GM12878 (cell line): ENCODE results near the gene TMEM259. TPM values are rescaled to one million over a fixed set of nuclear protein-coding genes. Genes with fewer than 3 reads are reported as not detected.

ENCODE experiments used
- ASH2L ChIP-seq: fragments of 300-600, 200-600 bp; sonication (generic); IDR thresholded peaks from 2 replicates; pipeline ENCODE4 v1.6.1; 2017; ENCODE audit warnings: low read depth, mild to moderate bottlenecking, borderline replicate concordance
- CHD1 ChIP-seq: IDR thresholded peaks from 2 replicates; pipeline ENCODE4 v1.6.1; 2012; ENCODE audit warnings: low read depth, low read length, improper control_type of control experiment
- CREB1 ChIP-seq: IDR thresholded peaks from 2 replicates; pipeline ENCODE4 v1.6.1; 2012; ENCODE audit warnings: low read depth, mild to moderate bottlenecking, inconsistent platforms
- ESRRA ChIP-seq: IDR thresholded peaks from 2 replicates; pipeline ENCODE4 v1.6.1; 2012; ENCODE audit warnings: mild to moderate bottlenecking, low read length, improper control_type of control experiment
- EZH2 ChIP-seq: IDR thresholded peaks from 2 replicates; pipeline ENCODE4 v1.6.1; 2012; ENCODE audit warnings: low read depth, mild to moderate bottlenecking, control low read depth, inconsistent platforms, low read length, borderline replicate concordance; ENCODE audit not compliant: control insufficient read depth
- HDAC6 ChIP-seq: fragments of 200-600 bp; sonication (generic); IDR thresholded peaks from one replicate; pipeline ENCODE4 v1.8.0; 2017; ENCODE audit warnings: antibody characterized with exemption; ENCODE audit not compliant: unreplicated experiment
- KAT2A ChIP-seq: conservative IDR thresholded peaks from 2 replicates; pipeline ENCODE4 v1.6.1; 2011; ENCODE audit warnings: low read depth, low read length; ENCODE audit not compliant: control insufficient read depth
- MYB ChIP-seq: fragments of 150-350 bp; IDR thresholded peaks from 2 replicates; pipeline ENCODE4 v1.6.1; 2014; ENCODE audit warnings: mild to moderate bottlenecking, low read depth, low read length, borderline replicate concordance
- NR2C1 ChIP-seq: fragments of 450-650 bp; IDR thresholded peaks from 2 replicates; pipeline ENCODE4 v1.6.1; 2017; ENCODE audit warnings: antibody characterized with exemption, mild to moderate bottlenecking, moderate library complexity
- NR2F1 ChIP-seq: fragments of 450-650 bp; conservative IDR thresholded peaks from 2 replicates; pipeline ENCODE4 v1.6.1; 2017; ENCODE audit warnings: mild to moderate bottlenecking
- PAX5 ChIP-seq: IDR thresholded peaks from 2 replicates; pipeline ENCODE4 v1.6.1; 2011; ENCODE audit warnings: low read depth, low read length, borderline replicate concordance
- RAD21 ChIP-seq: IDR thresholded peaks from 2 replicates; pipeline ENCODE4 v1.6.1; 2011; ENCODE audit warnings: mild to moderate bottlenecking, low read depth, low read length, moderate library complexity; ENCODE audit not compliant: insufficient read depth
- SRF ChIP-seq, 2 experiments: IDR thresholded peaks; 2 replicates each; pipeline ENCODE4 v1.6.1; 2011; ENCODE audit warnings: low read depth in 2 of 2, low read length in 2 of 2, mild to moderate bottlenecking in 1 of 2, moderate library complexity in 1 of 2
- SUPT20H ChIP-seq: IDR thresholded peaks from 2 replicates; pipeline ENCODE4 v1.6.1; 2011; ENCODE audit warnings: low read depth, mild to moderate bottlenecking, low read length, moderate library complexity, borderline replicate concordance; ENCODE audit not compliant: control insufficient read depth
- SUZ12 ChIP-seq: fragments of 200-600 bp; sonication (generic); IDR thresholded peaks from one replicate; pipeline ENCODE4 v1.6.1; 2018; ENCODE audit warnings: antibody characterized with exemption, mild to moderate bottlenecking; ENCODE audit not compliant: unreplicated experiment
- ZBED1 ChIP-seq: IDR thresholded peaks from 2 replicates; pipeline ENCODE4 v1.6.1; 2016; ENCODE audit warnings: borderline replicate concordance
- polyA plus RNA-seq, 11 experiments: library from polyadenylated mRNA; depleted of rRNA in 4 of 11; unstranded in 6 of 11; stranded (reverse) in 5 of 11; fragments of >200 nt; fragmentation: Nextera tagmentation in 4 of 11; fragmentation: Illumina TruSeq in 1 of 11; extraction: Ambion mirVana in 4 of 11; extraction: Trizol in 1 of 11; gene quantifications; 1 replicate in 1 of 11; 2 replicates in 10 of 11; pipeline versions ENCODE4 v1.2.1 to v1.2.3, GENCODE V29; 2011 to 2016; ENCODE audit warnings: inconsistent platforms in 2 of 11, missing spikeins in 2 of 11, low read depth in 1 of 11
- total RNA-seq, 4 experiments: library from RNA; depleted of rRNA in 3 of 4; stranded (reverse); fragments of >200 nt in 3 of 4; fragmentation: Illumina TruSeq in 1 of 4; extraction: Trizol in 1 of 4; gene quantifications; 2 replicates each; pipeline versions ENCODE4 v1.2.1 to v1.2.3, GENCODE V29; 2013 to 2021
- TF ChIP-seq, protein P1 (sequence below): fragments of 450-650 bp; IDR thresholded peaks from 2 replicates; pipeline ENCODE4 v1.6.1; 2017; ENCODE audit warnings: low read depth, mild to moderate bottlenecking, moderate library complexity
- TF ChIP-seq, protein P2 (sequence below): fragments of 450-650 bp; IDR thresholded peaks from 2 replicates; pipeline ENCODE4 v1.6.1; 2016; ENCODE audit warnings: mild to moderate bottlenecking
- TF ChIP-seq, protein P3 (sequence below): fragments of 450-650 bp; IDR thresholded peaks from 2 replicates; pipeline ENCODE4 v1.6.1; 2018; ENCODE audit warnings: borderline replicate concordance, mild to moderate bottlenecking; ENCODE audit not compliant: partially characterized antibody
- TF ChIP-seq, protein P4 (sequence below): fragments of 450-650 bp; IDR thresholded peaks from 2 replicates; pipeline ENCODE4 v1.6.1; 2016; ENCODE audit warnings: mild to moderate bottlenecking, moderate library complexity, borderline replicate concordance

Gene TMEM259
- total and polyA plus RNA-seq, 10 of the 15 experiments (the other 5 are each of a cell fraction or from before 2014, with no cell fraction given): 0.43 to 184 (median 62.0) TPM

DNA sequence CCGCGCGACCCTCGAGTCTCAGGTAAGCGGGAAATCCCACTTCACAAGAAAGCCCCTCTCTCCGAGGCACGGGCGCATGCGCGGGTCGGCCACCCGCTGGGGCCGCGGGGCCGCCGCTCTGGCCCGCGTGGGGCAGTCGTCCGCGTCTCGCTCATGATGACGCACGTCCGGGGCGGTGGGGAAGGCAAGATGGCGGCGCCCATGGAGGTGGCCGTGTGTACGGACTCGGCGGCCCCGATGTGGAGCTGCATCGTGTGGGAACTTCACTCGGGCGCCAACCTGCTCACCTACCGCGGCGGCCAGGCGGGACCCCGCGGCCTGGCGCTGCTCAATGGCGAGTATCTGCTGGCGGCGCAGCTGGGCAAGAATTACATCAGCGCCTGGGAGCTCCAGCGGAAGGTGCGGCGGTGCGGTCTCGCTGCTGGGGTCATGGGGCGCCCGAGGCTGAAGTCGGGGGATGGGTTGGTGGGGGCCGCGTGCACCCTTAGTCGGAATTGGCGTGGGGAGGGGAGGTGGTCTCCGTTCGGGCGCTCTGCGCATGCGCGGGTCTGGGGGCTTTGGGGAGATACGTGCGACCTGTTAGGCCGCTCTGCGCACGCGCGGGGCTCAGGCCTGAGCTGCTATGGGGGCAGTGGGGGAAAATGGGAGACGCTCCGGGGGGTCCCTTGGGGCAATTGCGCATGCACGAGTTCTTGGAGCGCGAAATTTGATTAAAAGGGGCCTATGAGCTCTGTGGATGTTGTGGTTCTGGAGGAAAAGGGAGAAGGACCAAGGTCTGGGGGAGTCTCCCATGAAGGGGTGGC, 36.6 kb downstream of the TMEM259 start, which contains the start of gene WDR18 (continued):
- TF ChIP-seq NR2C1: peak; percentile 88
- TF ChIP-seq KAT2A: no peak
- no peak for TF ChIP-seq ESRRA
- no peak for TF ChIP-seq ZBED1
- TF ChIP-seq, protein P1, sequence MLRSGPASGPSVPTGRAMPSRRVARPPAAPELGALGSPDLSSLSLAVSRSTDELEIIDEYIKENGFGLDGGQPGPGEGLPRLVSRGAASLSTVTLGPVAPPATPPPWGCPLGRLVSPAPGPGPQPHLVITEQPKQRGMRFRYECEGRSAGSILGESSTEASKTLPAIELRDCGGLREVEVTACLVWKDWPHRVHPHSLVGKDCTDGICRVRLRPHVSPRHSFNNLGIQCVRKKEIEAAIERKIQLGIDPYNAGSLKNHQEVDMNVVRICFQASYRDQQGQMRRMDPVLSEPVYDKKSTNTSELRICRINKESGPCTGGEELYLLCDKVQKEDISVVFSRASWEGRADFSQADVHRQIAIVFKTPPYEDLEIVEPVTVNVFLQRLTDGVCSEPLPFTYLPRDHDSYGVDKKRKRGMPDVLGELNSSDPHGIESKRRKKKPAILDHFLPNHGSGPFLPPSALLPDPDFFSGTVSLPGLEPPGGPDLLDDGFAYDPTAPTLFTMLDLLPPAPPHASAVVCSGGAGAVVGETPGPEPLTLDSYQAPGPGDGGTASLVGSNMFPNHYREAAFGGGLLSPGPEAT: peak; percentile 90; the same call in 1 of the 2 replicates
- TF ChIP-seq NR2F1: peak; percentile 71
- no peak for TF ChIP-seq MYB
- TF ChIP-seq, protein P2, sequence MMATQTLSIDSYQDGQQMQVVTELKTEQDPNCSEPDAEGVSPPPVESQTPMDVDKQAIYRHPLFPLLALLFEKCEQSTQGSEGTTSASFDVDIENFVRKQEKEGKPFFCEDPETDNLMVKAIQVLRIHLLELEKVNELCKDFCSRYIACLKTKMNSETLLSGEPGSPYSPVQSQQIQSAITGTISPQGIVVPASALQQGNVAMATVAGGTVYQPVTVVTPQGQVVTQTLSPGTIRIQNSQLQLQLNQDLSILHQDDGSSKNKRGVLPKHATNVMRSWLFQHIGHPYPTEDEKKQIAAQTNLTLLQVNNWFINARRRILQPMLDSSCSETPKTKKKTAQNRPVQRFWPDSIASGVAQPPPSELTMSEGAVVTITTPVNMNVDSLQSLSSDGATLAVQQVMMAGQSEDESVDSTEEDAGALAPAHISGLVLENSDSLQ: no peak
- peak; percentile 68; the same call in 1 of the 2 replicates for TF ChIP-seq ASH2L
- no peak for TF ChIP-seq EZH2
- TF ChIP-seq, protein P3, sequence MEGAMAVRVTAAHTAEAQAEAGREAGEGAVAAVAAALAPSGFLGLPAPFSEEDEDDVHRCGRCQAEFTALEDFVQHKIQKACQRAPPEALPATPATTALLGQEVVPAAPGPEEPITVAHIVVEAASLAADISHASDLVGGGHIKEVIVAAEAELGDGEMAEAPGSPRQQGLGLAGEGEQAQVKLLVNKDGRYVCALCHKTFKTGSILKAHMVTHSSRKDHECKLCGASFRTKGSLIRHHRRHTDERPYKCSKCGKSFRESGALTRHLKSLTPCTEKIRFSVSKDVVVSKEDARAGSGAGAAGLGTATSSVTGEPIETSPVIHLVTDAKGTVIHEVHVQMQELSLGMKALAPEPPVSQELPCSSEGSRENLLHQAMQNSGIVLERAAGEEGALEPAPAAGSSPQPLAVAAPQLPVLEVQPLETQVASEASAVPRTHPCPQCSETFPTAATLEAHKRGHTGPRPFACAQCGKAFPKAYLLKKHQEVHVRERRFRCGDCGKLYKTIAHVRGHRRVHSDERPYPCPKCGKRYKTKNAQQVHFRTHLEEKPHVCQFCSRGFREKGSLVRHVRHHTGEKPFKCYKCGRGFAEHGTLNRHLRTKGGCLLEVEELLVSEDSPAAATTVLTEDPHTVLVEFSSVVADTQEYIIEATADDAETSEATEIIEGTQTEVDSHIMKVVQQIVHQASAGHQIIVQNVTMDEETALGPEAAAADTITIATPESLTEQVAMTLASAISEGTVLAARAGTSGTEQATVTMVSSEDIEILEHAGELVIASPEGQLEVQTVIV: no peak
- TF ChIP-seq PAX5: peak; percentile 65; the same call in 1 of the 2 replicates
- TF ChIP-seq, protein P4, sequence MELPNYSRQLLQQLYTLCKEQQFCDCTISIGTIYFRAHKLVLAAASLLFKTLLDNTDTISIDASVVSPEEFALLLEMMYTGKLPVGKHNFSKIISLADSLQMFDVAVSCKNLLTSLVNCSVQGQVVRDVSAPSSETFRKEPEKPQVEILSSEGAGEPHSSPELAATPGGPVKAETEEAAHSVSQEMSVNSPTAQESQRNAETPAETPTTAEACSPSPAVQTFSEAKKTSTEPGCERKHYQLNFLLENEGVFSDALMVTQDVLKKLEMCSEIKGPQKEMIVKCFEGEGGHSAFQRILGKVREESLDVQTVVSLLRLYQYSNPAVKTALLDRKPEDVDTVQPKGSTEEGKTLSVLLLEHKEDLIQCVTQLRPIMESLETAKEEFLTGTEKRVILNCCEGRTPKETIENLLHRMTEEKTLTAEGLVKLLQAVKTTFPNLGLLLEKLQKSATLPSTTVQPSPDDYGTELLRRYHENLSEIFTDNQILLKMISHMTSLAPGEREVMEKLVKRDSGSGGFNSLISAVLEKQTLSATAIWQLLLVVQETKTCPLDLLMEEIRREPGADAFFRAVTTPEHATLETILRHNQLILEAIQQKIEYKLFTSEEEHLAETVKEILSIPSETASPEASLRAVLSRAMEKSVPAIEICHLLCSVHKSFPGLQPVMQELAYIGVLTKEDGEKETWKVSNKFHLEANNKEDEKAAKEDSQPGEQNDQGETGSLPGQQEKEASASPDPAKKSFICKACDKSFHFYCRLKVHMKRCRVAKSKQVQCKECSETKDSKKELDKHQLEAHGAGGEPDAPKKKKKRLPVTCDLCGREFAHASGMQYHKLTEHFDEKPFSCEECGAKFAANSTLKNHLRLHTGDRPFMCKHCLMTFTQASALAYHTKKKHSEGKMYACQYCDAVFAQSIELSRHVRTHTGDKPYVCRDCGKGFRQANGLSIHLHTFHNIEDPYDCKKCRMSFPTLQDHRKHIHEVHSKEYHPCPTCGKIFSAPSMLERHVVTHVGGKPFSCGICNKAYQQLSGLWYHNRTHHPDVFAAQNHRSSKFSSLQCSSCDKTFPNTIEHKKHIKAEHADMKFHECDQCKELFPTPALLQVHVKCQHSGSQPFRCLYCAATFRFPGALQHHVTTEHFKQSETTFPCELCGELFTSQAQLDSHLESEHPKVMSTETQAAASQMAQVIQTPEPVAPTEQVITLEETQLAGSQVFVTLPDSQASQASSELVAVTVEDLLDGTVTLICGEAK: peak; percentile 81; the same call in 1 of the 2 replicates
- TF ChIP-seq SUZ12: no peak
- peak; percentile 65; the same call in 1 of the 2 replicates for TF ChIP-seq CHD1
- peak in 1 of 2 experiments; percentile 71; a peak in 1 of 4 replicates for TF ChIP-seq SRF (IDR thresholded peaks at IDR 0.05; ENCODE audit: low read depth in 2 of 2, low read length in 2 of 2)
- no peak for TF ChIP-seq HDAC6
- no peak for TF ChIP-seq SUPT20H
- TF ChIP-seq CREB1: peak; percentile 98
- TF ChIP-seq RAD21: no peak
